ENCODE results near the gene CCDC127.
"Not testable (repeated sequence)": the region's sequence is repeated elsewhere in the genome, so short reads cannot be mapped to it uniquely, and the experiment has no call there.

The CCDC127 gene

GRCh38 chr5:217494-218456, at the start of gene CCDC127, which contains the start of gene SDHA:
Gene CCDC127, minus strand, starts transcription at chr5:218153. Its CDS starts 1,304 bp downstream, at chr5:216849.
Gene SDHA, plus strand, starts transcription at chr5:218320. Its CDS starts 36 bp downstream, at chr5:218356.
- DNase-seq = peak; percentile 94 to 97

GRCh38 chr5:267716-268115, 49.8 kb upstream of the CCDC127 start:
- no peak for DNase-seq

- not testable (repeated sequence) for DNase-seq
Observed at GRCh38 chr5:266311-267026, 48.5 kb upstream of the CCDC127 start.

GRCh38 chr5:264338-264737, 46.4 kb upstream of the CCDC127 start:
- DNase-seq = no peak

- not testable (repeated sequence) for DNase-seq
Observed at GRCh38 chr5:263275-263974, 45.5 kb upstream of the CCDC127 start.

- DNase-seq = no peak
Observed at GRCh38 chr5:257148-257547, 39.2 kb upstream of the CCDC127 start.

- DNase-seq = not testable (repeated sequence)
Observed at GRCh38 chr5:256347-256746, 38.4 kb upstream of the CCDC127 start.

- DNase-seq = not testable (repeated sequence)
Observed at GRCh38 chr5:255116-255515, 37.2 kb upstream of the CCDC127 start.

- not testable (repeated sequence) for DNase-seq
Observed at GRCh38 chr5:254322-254721, 36.4 kb upstream of the CCDC127 start.

GRCh38 chr5:252546-252945, 34.6 kb upstream of the CCDC127 start:
- DNase-seq = no peak

GRCh38 chr5:251975-252374, 34.0 kb upstream of the CCDC127 start:
- DNase-seq = not testable (repeated sequence)

GRCh38 chr5:251538-251937, 33.6 kb upstream of the CCDC127 start:
- DNase-seq = not testable (repeated sequence)

- not testable (repeated sequence) for DNase-seq
Observed at GRCh38 chr5:251016-251415, 33.1 kb upstream of the CCDC127 start.

- DNase-seq = not testable (repeated sequence)
Observed at GRCh38 chr5:250396-250795, 32.4 kb upstream of the CCDC127 start.

- not testable (repeated sequence) for DNase-seq
Observed at GRCh38 chr5:245717-246116, 27.8 kb upstream of the CCDC127 start.

- not testable (repeated sequence) for DNase-seq
Observed at GRCh38 chr5:243683-244367, 25.9 kb upstream of the CCDC127 start.

GRCh38 chr5:241045-241669, 23.2 kb upstream of the CCDC127 start:
- DNase-seq = not testable (repeated sequence)

- not testable (repeated sequence) for DNase-seq
Observed at GRCh38 chr5:240550-240949, 22.6 kb upstream of the CCDC127 start.

- DNase-seq = not testable (repeated sequence)
Observed at GRCh38 chr5:237931-238330, 20.0 kb upstream of the CCDC127 start.

GRCh38 chr5:235527-235926, 17.6 kb upstream of the CCDC127 start:
- not testable (repeated sequence) for DNase-seq

- no peak for DNase-seq
Observed at GRCh38 chr5:234450-234849, 16.5 kb upstream of the CCDC127 start.

- not testable (repeated sequence) for DNase-seq
Observed at GRCh38 chr5:233426-233825, 15.5 kb upstream of the CCDC127 start.
